GM20431 (cell line): ENCODE data around the gene SMIM20.
"Not testable (repeated sequence)": the region's sequence is repeated elsewhere in the genome, so short reads cannot be mapped to it uniquely, and the experiment has no call there.

Source experiments
- in situ Hi-C: fragments of 300-500 bp; cut with MseI, MboI; formaldehyde crosslinking; loops from one replicate; pipeline ENCODE4 v1.15.0; 2020; ENCODE audit warnings: low sequenced_read_pairs; ENCODE audit not compliant: unreplicated experiment

The SMIM20 gene

DNA sequence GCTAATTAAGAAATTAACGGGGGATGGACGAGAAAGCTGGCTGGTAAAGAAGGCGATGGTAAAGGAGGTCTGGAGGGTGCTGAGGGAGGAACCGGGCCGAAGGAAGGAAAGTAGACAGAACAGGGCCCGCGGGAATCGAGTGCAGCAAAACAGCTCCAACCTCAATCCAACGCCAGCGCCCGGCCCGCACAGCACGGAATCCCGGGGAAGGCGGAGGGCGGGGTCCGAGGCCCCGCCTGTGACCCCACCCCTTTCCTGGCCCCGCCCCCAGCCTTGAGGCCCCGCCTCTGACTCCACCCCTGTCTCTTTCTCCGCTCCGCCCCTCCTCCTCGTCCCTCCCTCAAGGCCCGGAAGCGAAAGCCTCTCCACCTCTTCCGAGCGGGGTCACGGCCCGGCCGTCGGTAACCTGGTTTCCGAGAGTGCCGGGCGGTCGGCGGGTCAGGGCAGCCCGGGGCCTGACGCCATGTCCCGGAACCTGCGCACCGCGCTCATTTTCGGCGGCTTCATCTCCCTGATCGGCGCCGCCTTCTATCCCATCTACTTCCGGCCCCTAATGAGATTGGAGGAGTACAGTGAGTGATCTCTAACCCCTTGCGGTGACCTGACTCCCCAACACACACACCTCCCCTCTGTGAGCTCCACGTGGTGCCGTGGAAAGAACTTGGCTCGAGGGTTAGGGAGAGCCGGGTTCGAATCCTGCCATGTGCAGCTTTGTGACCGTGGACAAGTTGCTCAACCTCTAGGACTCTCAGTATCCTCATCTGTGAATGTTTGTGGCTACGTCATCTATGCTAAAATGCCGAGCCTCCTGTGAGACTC, at the start of gene SMIM20:
Gene SMIM20 (plus strand): TSS at position 370 of the 819 bp plus-strand sequence. CDS start 94 bp downstream, at position 464.
- in situ Hi-C loops = no loop called here

GRCh38 chr4:25865586-25865985, 48.4 kb upstream of the SMIM20 start:
- in situ Hi-C loops = no loop called here

DNA sequence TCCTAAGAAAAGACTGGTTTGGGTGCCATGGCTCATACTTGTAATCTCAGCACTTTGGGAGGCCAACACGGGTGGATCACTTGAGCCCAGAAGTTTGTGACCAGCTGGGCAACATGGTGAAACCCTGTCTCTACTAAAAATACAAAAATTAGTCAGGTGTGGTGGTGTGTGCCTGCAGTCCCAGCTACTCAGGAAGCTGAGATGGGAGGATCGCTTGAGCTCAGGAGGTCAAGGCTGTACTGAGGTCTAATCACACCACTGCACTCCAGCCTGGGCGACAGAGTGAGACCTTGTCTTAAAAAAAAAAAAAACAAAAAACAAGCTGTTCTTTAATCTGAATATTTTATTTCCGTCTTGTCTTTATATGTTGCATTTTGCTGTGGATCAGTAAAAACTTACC, 47.6 kb upstream of the SMIM20 start:
- in situ Hi-C loops = not testable (repeated sequence)

GRCh38 chr4:25867781-25868294, 46.2 kb upstream of the SMIM20 start:
- in situ Hi-C loops = no loop called here

DNA sequence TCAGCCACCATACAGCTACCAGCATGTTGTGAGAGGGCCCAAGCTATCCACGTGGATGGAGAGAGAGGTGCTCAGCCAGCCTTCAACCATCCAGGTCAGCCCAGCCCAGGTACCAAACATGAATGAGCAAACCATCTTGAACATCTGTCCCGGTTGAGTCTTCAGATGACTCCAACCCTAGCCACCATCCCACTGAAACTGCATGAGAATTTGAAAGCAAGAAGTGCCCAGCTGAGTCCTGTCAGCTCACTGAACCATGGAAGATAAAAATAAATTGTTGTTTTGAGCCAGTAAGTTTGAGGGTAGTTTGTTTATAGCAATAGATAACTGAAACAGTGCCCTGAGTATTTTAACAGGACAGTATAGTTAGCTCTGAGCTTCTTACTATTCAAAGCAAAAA, 43.9 kb upstream of the SMIM20 start:
- in situ Hi-C loops = no loop called here

- in situ Hi-C loops = no loop called here
Measured at GRCh38 chr4:25872851-25873631, 41.0 kb upstream of the SMIM20 start.

DNA sequence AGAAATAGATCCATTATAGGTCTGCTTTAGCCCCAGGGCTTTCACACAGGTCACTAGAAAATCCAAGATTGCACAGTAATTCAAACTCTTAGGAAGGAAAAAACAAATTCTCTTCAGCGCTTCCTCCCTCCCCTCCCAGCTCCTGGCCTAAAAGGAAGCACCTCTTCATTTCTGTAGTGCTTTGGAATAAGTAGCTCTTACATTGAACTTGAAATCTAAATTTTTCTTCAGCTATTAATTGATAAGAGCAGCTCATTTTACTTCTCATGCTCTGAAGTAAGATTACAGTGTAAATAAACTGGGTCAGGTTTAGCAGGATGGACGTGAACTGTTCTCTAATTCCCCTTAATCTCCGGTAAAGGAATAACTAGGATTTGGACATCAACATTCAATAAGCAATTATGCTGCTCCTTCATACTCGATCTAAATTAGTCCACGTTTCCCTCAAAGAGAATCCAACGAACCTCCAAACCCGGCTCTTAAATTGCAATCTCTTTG, 40.3 kb upstream of the SMIM20 start:
- in situ Hi-C loops = no loop called here

DNA sequence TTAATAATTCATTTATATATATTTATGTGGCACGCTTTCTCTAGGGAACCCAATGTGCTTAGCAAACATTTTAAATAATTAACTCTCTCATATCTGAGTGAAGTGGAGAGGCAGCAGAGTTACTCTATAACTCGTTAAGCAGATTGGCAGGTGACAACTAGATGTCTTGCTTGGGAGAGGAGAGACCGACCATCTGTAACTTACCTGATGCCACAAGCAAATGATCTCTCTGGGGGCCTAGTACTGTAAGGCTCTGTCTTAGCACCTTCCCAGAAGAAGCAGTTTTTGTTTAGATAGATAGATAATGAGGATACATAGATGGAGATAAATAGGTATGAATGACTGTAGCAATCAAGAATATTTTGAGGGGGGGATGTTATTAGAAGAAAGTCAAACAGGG, 39.4 kb upstream of the SMIM20 start:
- in situ Hi-C loops = no loop called here

DNA sequence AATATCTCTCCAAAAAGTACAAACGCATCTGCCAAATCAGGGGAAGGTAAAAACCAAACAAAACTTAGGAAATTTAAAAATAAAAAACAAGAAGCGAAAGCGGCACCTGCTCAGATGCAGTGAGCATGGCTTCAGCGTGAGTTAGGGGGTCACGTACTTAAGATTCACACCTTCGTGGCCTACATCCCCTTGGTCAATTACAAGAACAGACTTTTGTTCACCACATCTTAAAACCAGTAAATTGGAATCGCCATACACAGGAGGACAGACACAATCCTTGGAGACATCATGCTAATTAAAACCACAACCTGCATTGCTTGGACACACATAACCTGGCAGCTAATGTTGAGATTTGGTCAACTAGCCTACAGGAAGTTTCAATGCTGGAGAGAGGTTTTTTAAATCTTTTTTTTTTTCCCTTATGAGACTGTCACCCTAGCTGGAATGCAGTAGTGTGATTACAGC, 38.7 kb upstream of the SMIM20 start:
- in situ Hi-C loops = no loop called here

DNA sequence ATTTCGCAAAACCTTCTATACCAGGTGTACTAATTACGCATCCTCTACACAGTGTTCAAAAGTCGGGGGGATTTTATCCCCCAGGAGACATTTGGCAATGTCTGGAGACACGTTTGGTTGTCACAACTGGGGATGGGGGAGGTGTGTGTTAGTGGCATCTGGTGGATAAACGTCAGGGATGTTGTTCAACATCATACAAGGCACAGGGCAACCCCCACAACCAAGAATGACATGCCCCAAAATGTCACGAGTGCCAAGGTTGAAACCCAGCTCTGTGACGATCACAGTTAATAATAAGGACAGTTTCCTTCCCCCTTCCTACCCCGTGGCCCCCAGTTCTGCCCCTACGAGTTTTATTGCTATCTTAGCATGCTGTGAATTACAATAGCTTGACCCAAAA, 35.3 kb upstream of the SMIM20 start:
- in situ Hi-C loops = no loop called here

DNA sequence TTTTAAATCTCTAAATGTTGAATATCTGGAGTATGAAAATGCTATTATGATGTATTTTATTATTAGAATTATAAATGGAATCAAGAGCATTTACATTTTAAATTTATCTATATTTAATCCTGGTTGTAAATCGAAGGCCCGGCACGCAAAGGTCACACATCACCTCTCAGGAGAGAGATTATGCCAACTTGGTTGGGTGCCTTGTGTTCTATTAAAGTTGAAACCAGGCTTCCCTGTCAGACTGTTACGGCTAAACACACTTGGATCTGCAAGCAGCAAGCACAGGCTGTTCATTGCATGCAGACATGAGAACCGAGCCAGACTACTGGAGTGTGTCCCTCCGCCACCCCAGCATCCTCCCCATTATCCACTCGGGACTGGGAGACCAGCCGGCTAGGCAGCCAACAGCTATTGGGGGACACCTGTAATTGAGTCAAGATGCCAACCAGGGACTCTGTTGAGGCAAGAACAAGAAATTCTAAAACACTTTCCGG, 34.9 kb upstream of the SMIM20 start:
- in situ Hi-C loops = no loop called here

DNA sequence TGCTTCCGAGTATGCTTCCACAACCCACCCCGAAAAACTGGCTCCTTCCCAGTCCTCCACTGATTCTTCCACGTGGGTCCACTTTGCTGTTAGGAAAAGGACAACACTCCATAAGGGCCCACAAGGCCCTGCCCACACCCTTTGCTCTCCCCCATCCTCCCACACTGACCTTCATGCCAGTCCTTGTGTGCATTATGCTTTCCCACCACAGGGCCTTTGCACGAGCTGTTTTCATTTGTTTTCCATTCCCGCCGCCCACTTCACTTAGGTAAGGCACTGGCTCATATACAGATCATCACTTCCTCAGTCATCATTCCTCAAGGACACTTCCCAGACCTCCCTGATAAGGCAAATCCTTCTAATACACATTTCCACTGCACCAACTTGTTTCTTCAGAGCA, 34.4 kb upstream of the SMIM20 start:
- in situ Hi-C loops = no loop called here

DNA sequence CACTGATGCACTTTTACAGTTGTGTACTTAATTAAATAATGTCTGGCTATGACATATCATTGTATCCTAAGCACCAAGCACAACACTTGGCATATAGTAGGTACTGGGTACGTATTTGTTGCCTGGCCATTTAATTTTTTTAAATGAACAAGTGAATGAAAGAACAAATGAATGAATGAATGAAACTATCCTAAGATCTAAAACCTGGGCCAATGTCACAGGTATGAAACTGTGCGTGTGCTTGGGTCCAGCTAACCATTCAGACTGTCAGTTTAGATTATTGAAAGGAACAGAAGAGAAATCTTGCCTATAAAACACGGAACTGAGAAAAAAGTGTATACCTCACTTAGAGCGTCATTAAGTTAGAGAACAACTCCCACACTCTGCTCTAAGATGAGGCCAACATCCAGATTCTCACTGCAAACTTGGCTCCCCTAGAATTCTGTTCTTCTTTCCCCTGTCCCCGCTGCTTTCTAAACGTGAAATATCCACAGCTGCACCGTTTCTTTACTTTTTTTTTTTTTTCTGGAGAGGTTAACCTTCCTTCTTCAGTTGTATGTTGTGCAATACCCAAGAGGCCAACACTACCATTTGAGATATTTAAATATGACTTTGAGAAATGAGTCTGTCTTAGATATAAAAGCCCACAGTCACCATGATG, 33.9 kb upstream of the SMIM20 start:
- in situ Hi-C loops = no loop called here

DNA sequence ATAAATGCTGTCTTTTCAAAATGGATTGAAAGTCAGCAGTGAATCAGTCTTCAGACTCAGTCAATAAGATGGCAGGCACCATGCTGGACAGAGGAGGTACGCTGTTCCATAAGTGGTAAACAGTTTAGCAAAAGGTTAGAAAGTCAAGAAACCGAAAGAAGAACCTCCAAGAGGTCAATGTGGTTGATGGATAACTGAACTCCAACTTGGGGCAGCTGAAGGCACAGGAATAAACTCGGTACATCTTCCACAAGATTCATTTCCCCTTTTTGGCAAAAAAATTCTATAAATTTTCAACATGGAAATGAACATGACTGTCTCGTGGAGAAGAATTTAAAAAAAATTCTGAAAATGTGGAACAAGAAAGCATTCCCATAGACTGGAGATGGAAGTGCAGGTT, 32.8 kb upstream of the SMIM20 start:
- in situ Hi-C loops = no loop called here

- in situ Hi-C loops = no loop called here
Measured at GRCh38 chr4:25882226-25882625, 31.8 kb upstream of the SMIM20 start.

- in situ Hi-C loops = no loop called here
Measured at GRCh38 chr4:25883565-25883964, 30.5 kb upstream of the SMIM20 start.

GRCh38 chr4:25884031-25884782, 29.8 kb upstream of the SMIM20 start:
- in situ Hi-C loops = no loop called here

DNA sequence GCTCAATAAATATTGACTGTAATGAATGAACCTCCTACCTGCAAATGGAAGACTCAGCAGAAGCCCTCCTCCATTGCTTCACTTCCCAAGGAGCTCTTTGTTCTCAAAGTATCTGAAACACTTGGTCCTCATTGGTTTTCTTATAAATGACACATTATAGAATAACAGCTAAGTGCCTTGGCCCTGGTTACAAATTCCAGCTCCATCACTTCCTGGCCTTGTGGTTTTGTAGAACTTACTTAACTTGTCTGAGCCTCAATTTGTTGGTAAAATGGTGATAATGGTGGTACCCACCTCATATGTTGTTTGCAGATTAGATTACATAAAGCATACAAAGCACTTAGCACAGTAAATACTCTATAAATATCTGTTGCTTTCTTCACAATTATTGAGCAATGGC, 25.2 kb upstream of the SMIM20 start:
- in situ Hi-C loops = no loop called here
